ENCODE data around the gene IGFBP4. TPM values are rescaled to one million over a fixed set of nuclear protein-coding genes. Genes with fewer than 3 reads are reported as not detected.

The IGFBP4 gene
- total and polyA plus RNA-seq, 2 donors (not counting 1 experiment from before 2014, with no cell fraction given): 4.6 to 31.3 TPM

DNA sequence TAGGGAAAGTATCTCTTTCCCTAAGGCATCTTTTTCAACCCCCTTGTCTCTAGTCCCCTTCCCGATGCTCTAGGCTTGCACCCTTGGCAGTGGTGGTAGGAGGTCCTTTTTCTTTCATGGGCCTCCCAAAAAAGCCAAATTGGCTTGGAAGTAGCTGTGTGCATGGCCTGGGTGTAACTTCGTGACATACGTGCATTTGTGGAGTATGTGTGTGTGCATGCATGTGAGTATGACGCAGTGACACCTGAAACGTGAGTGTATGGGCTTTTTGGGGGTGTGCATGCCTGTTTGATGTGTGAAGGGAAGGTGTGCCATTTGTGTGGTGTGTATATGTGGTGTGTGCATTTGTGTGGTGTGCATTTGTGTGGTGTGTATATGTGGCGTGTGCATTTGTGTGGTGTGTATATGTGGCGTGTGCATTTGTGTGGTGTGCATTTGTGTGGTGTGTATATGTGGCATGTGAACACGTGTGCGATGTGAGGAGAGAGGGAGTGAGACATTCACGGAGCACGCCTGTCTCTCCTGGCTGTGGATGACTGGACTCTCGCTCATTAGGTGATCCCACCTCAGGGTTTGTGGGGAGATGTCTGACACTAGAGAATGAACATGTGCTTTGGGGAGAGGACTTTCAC lies 15.7 kb downstream of the IGFBP4 start:
- POLR2A ChIA-PET: no interaction called here
- no peak for TF ChIP-seq CTCF (IDR thresholded peaks at IDR 0.05)
- no peak for TF ChIP-seq EZH2 (IDR thresholded peaks at IDR 0.05; ENCODE audit: borderline replicate concordance, insufficient read depth, low read depth, low read length, poor library complexity, severe bottlenecking)
- 93% methylated on average over 8 of the region's 12 CpGs for WGBS (ENCODE audit: insufficient coverage)
- Histone ChIP-seq H3K36me3 (replicated peaks in 1 of 2; ENCODE audit: control extremely low read depth in 1 of 2, control insufficient read depth in 1 of 2, extremely low read depth in 1 of 2, insufficient read depth in 2 of 2, low read length in 1 of 2) (peaks cover 0 to 6% of the 10 kb centered on the region in 2 experiments), H3K79me2 (ENCODE audit: control insufficient read depth, insufficient read depth, low read length) (no peaks in the 10 kb centered on the region), H3K9me3 (ENCODE audit: control extremely low read depth in 1 of 3, control insufficient read depth in 2 of 3, insufficient read depth in 1 of 3, low read length in 2 of 3) (no peaks in the 10 kb centered on the region), H4K20me1 (ENCODE audit: control insufficient read depth, insufficient read depth, low read length, poor library complexity, severe bottlenecking) (no peaks in the 10 kb centered on the region), H3K4me1 (ENCODE audit: control insufficient read depth in 2 of 2, insufficient read depth in 2 of 2, low read length in 2 of 2) (no peaks in the 10 kb centered on the region), H3K9ac (ENCODE audit: low read length) (no peak overlapping the region), H3K27ac (ENCODE audit: low read length in 2 of 2) (no peak overlapping the region), H3K27me3 (replicated peaks in 1 of 4; ENCODE audit: control extremely low read depth in 1 of 4, control insufficient read depth in 3 of 4, insufficient read depth in 4 of 4, low read length in 3 of 4) (no peaks in the 10 kb centered on the region), H3K4me2 (replicated peaks; ENCODE audit: low read depth, low read length, poor library complexity, severe bottlenecking) (no peak overlapping the region), H2AFZ (ENCODE audit: insufficient read depth, low read depth, low read length, poor library complexity, severe bottlenecking) (no peak overlapping the region), H3K4me3 (ENCODE audit: control extremely low read depth in 1 of 5, extremely low read depth in 1 of 5, insufficient read depth in 1 of 5, low read depth in 2 of 5, low read length in 4 of 5) (no peak overlapping the region)
- H3K27ac Mint-ChIP-seq: peak overlapping the region; percentile 1
- intact Hi-C loops (cut with micrococcal nuclease): no loop called here
- no peaks in the 10 kb centered on the region for H3K27me3 Mint-ChIP-seq
- CTCF ChIA-PET: no interaction called here
- DNase-seq: no peak
- no peak for ATAC-seq (ENCODE audit: low read depth)
- no peaks in the 10 kb centered on the region for H3K4me1 Mint-ChIP-seq
- no peak overlapping the region for H3K4me3 Mint-ChIP-seq
- no peaks in the 10 kb centered on the region for H3K9me3 Mint-ChIP-seq (ENCODE audit: insufficient read depth)

GRCh38 chr17:40459636-40460603 lies 16.7 kb downstream of the IGFBP4 start:
- DNase-seq: no peak
- intact Hi-C loops (cut with micrococcal nuclease): no loop called here
- Histone ChIP-seq H3K4me1 (ENCODE audit: control insufficient read depth in 2 of 2, insufficient read depth in 2 of 2, low read length in 2 of 2) (no peaks in the 10 kb centered on the region), H3K9me3 (ENCODE audit: control extremely low read depth in 1 of 3, control insufficient read depth in 2 of 3, insufficient read depth in 1 of 3, low read length in 2 of 3) (no peaks in the 10 kb centered on the region), H4K20me1 (ENCODE audit: control insufficient read depth, insufficient read depth, low read length, poor library complexity, severe bottlenecking) (no peaks in the 10 kb centered on the region), H3K27me3 (replicated peaks in 1 of 4; ENCODE audit: control extremely low read depth in 1 of 4, control insufficient read depth in 3 of 4, insufficient read depth in 4 of 4, low read length in 3 of 4) (no peaks in the 10 kb centered on the region), H3K4me2 (replicated peaks; ENCODE audit: low read depth, low read length, poor library complexity, severe bottlenecking) (no peak overlapping the region), H3K36me3 (replicated peaks in 1 of 2; ENCODE audit: control extremely low read depth in 1 of 2, control insufficient read depth in 1 of 2, extremely low read depth in 1 of 2, insufficient read depth in 2 of 2, low read length in 1 of 2) (peaks cover 0 to 3% of the 10 kb centered on the region in 2 experiments), H3K4me3 (ENCODE audit: control extremely low read depth in 1 of 5, extremely low read depth in 1 of 5, insufficient read depth in 1 of 5, low read depth in 2 of 5, low read length in 4 of 5) (no peak overlapping the region), H3K9ac (ENCODE audit: low read length) (no peak overlapping the region), H3K79me2 (ENCODE audit: control insufficient read depth, insufficient read depth, low read length) (no peaks in the 10 kb centered on the region), H2AFZ (ENCODE audit: insufficient read depth, low read depth, low read length, poor library complexity, severe bottlenecking) (no peak overlapping the region), H3K27ac (ENCODE audit: low read length in 2 of 2) (no peak overlapping the region)
- ChIA-PET POLR2A (no interaction called here), CTCF (no interaction called here)
- no peaks in the 10 kb centered on the region for H3K4me1 Mint-ChIP-seq
- ATAC-seq (ENCODE audit: low read depth): no peak
- WGBS (ENCODE audit: insufficient coverage): 93% methylated on average over 2 of the region's 8 CpGs
- no peaks in the 10 kb centered on the region for H3K9me3 Mint-ChIP-seq (ENCODE audit: insufficient read depth)
- TF ChIP-seq CTCF (IDR thresholded peaks at IDR 0.05) (no peak), EZH2 (IDR thresholded peaks at IDR 0.05; ENCODE audit: borderline replicate concordance, insufficient read depth, low read depth, low read length, poor library complexity, severe bottlenecking) (no peak)
- H3K27me3 Mint-ChIP-seq: no peaks in the 10 kb centered on the region
- H3K4me3 Mint-ChIP-seq: no peak overlapping the region
- H3K27ac Mint-ChIP-seq: no peak overlapping the region
